Measurements from ENCODE around the gene BLM.

The BLM gene

DNA sequence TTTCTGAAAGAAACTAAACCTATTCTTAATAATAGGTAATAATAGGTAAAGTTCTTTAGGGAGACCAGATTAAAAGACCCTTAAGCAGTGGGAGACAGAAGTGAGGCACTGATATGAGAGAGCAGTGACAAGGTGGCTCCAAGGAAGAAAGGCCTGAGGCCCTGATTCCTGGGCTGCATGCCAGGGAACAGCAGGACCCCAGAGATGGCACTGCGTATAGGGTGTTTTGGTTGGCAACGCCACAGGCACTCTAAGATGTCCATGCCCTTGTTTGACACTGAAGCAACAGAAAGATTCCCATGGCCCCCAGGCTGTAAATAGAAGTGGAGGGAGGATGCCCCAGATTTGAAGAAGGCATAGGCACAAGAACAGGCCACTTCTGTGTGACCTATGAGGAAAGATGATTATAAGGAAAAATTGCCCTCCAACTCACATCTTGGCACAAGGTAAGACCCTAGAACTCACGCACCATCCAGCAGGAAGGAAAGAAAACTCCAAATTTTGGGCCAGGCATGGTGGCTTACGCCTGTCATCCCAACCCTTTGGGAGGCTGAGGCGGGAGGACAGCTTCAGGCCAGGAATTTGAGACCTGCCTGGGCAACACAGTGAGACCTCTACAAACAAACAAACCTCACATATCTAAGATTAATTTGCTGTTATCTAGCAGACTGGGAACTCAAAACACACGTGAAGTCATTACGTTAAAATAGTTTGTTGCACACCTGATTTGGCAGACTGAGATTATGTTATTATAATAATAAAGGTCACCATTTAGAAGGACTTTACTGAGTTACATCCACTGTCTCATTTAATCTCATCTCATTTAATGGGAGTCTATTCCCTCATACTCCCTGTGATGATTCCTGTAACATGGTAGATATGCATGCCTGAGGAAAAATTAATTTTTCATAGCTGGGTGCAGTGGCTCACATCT is 10.5 kb upstream of the BLM start:
- no peak for DNase-seq (ENCODE audit: insufficient read length, low spot score)
- TF ChIP-seq, protein P1, sequence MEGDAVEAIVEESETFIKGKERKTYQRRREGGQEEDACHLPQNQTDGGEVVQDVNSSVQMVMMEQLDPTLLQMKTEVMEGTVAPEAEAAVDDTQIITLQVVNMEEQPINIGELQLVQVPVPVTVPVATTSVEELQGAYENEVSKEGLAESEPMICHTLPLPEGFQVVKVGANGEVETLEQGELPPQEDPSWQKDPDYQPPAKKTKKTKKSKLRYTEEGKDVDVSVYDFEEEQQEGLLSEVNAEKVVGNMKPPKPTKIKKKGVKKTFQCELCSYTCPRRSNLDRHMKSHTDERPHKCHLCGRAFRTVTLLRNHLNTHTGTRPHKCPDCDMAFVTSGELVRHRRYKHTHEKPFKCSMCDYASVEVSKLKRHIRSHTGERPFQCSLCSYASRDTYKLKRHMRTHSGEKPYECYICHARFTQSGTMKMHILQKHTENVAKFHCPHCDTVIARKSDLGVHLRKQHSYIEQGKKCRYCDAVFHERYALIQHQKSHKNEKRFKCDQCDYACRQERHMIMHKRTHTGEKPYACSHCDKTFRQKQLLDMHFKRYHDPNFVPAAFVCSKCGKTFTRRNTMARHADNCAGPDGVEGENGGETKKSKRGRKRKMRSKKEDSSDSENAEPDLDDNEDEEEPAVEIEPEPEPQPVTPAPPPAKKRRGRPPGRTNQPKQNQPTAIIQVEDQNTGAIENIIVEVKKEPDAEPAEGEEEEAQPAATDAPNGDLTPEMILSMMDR (IDR thresholded peaks at IDR 0.05; ENCODE audit: insufficient read depth, missing control alignments): no peak
- FAIRE-seq: no peak

DNA sequence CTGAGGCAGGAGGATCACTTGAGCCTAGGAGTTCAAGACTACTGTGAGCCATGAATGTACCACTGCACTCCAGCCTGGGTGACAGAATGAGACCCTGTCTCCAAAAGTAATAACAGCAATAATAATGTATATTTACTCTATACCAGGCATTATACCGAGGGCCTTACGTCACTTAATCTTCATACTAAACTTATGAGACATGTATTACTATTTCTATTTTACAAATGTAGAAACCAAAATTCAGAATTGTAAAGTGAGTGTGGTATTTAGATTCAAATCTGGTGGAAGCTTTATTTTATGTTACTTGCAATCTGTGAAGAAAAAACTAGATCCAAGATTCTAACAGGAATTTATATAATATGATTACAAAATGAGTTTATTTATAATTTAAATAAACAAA is 9.7 kb upstream of the BLM start:
- DNase-seq (ENCODE audit: insufficient read length, low spot score) (no peak), FAIRE-seq (no peak)
- TF ChIP-seq, protein P1 (IDR thresholded peaks at IDR 0.05; ENCODE audit: insufficient read depth, missing control alignments): no peak

GRCh38 chr15:90708516-90708915 is 8.6 kb upstream of the BLM start:
- FAIRE-seq: no peak
- TF ChIP-seq, protein P1 (IDR thresholded peaks at IDR 0.05; ENCODE audit: insufficient read depth, missing control alignments): no peak
- DNase-seq (ENCODE audit: insufficient read length, low spot score): peak; percentile 66

DNA sequence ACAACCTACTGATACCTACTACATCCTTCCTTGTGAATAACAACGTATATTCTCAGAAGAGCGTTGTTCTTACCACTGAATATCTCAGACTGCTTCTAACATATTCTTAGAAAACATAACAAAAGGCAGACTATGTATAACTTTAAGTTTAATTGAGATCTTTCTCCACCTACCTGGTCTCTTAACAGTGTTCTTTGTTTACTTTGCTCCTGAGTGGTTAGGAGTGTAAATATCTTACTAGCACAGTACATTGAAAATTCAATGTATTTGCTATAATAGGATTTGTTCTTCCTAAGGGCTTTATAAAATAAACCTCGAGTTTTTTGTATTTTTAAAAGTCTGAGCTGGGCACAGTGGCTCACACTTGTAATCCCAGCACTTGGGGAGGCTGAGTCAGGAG is 7.9 kb upstream of the BLM start:
- FAIRE-seq (no peak), DNase-seq (ENCODE audit: insufficient read length, low spot score) (no peak)
- TF ChIP-seq, protein P1 (IDR thresholded peaks at IDR 0.05; ENCODE audit: insufficient read depth, missing control alignments): no peak

DNA sequence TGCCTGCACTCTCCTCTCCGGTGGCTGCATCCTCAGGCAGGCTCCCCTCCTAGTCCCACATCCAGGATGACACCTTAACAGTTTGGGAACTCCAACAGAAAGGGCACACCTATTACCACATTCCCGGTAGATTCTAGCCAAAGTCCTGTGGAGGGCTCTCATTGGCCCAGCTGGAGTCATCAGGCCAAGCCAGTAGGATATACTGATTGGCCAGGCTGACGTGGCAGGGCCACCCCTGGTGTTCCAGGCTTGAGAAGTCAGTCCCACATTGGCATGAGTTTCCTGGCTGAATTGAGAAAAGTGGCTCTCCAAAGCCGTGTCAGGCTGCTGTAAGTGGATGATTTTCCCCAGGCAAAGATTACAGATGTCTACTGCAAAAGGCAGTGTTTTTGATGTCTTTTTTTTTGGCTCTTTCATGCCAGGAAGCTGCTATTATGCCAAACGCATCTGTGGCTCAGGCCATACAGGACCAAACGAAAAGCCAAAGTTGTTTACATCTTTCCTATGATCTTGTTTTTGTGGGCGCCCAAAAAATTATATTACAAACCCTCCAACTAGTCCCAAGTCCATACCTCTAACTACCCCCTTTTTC is 6.6 kb upstream of the BLM start:
- FAIRE-seq: no peak
- TF ChIP-seq, protein P1 (IDR thresholded peaks at IDR 0.05; ENCODE audit: insufficient read depth, missing control alignments): no peak
- no peak for DNase-seq (ENCODE audit: insufficient read length, low spot score)

- FAIRE-seq (no peak), DNase-seq (ENCODE audit: insufficient read length, low spot score) (no peak)
- TF ChIP-seq, protein P1 (IDR thresholded peaks at IDR 0.05; ENCODE audit: insufficient read depth, missing control alignments): no peak
These were observed 5.7 kb upstream of the BLM start for GRCh38 chr15:90711418-90711824.

GRCh38 chr15:90711842-90712241 is 5.3 kb upstream of the BLM start:
- TF ChIP-seq, protein P1 (IDR thresholded peaks at IDR 0.05; ENCODE audit: insufficient read depth, missing control alignments): no peak
- DNase-seq (ENCODE audit: insufficient read length, low spot score): no peak
- FAIRE-seq: no peak
